ENCODE data around the gene EFCAB13. TPM values are rescaled to one million over a fixed set of nuclear protein-coding genes. Genes with fewer than 3 reads are reported as not detected.

EFCAB13 gene
- total RNA-seq, 1 experiment from 2014 or later, result 1.6 TPM

DNA sequence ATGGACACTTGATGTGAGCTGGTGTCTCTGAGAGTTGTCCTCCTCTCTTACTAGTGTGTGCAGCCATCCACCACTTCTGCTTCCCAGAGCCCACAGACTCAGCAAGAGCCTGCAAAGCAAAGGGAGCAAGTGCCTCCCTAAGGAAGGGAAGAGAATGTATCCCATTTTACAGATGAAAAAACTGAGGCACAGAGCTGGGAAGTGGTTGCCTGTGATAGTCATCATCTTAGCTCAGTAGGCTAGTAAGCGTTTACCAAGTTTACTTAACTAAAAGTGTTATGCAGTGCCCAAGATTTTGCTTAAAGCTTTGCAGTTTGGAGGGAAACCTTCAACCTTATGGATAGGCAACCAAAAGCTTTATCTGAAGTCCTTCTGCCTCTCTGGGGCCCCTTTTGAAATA is 23.0 kb upstream of the EFCAB13 start:
- Histone ChIP-seq H2AFZ (ENCODE audit: low read length) (no peak overlapping the region), H3K9me3 (ENCODE audit: control insufficient read depth, low read depth, low read length) (no peaks in the 10 kb centered on the region), H4K8ac (replicated peaks; ENCODE audit: insufficient read length, low read depth, low read length) (no peak overlapping the region), H2BK5ac (ENCODE audit: insufficient read length, low read length) (no peak overlapping the region), H2BK15ac (ENCODE audit: low read depth, low read length) (no peak overlapping the region), H3K23me2 (ENCODE audit: insufficient read length, low read depth, low read length, poor library complexity, severe bottlenecking) (no peaks in the 10 kb centered on the region), H3K9ac (ENCODE audit: extremely low read depth, insufficient read length, low read length) (no peak overlapping the region), H2BK120ac (ENCODE audit: low read depth, low read length, poor library complexity, severe bottlenecking) (no peak overlapping the region), H3K27ac (ENCODE audit: insufficient read length, low read depth, low read length) (no peak overlapping the region), H2AK5ac (ENCODE audit: insufficient read length, low read length) (no peak overlapping the region), H3K27me3 (ENCODE audit: insufficient read depth, low read length) (no peaks in the 10 kb centered on the region), H3K4me1 (ENCODE audit: insufficient read depth, low read length) (no peaks in the 10 kb centered on the region), H3K18ac (ENCODE audit: insufficient read length, low read depth, low read length) (no peak overlapping the region), H4K20me1 (ENCODE audit: control insufficient read depth, insufficient read depth, insufficient read length) (no peaks in the 10 kb centered on the region), H3K23ac (ENCODE audit: insufficient read length, low read depth, low read length) (no peak overlapping the region), H3K4ac (ENCODE audit: low read depth, low read length) (no peak overlapping the region), H4K91ac (ENCODE audit: insufficient read length, low read depth, low read length) (no peak overlapping the region), H3K14ac (ENCODE audit: insufficient read depth, low read length) (no peak overlapping the region), H4K5ac (ENCODE audit: insufficient read length, low read depth, low read length) (no peak overlapping the region), H3T11ph (ENCODE audit: low read length) (no peak overlapping the region), H3K4me2 (ENCODE audit: insufficient read depth, insufficient read length, low read length) (no peak overlapping the region), H2BK20ac (ENCODE audit: low read depth, low read length, poor library complexity, severe bottlenecking) (no peak overlapping the region), H3K79me1 (ENCODE audit: insufficient read depth, low read depth, low read length, poor library complexity, severe bottlenecking) (no peaks in the 10 kb centered on the region), H3K79me2 (ENCODE audit: insufficient read depth, low read length) (no peaks in the 10 kb centered on the region), H2BK12ac (ENCODE audit: insufficient read length, low read depth, low read length) (no peak overlapping the region), H3K56ac (ENCODE audit: insufficient read length, low read depth, low read length) (no peak overlapping the region)
- Mint-ChIP-seq H3K27me3 (ENCODE audit: low read depth) (peaks cover 10% of the 10 kb centered on the region), H3K4me3 (no peak overlapping the region), H3K4me1 (peaks cover 6 to 9% of the 10 kb centered on the region in 2 experiments; a peak in 3 of 4 replicates), H3K27ac (no peak overlapping the region), H3K36me3 (ENCODE audit: insufficient read depth in 1 of 3, low read depth in 3 of 3) (no peaks in the 10 kb centered on the region), H3K9me3 (no peaks in the 10 kb centered on the region)
- WGBS (ENCODE audit: extremely low coverage, insufficient read length, low lambda C conversion rate), result no CpG with 5 or more reads among the region's 1 CpG
- no peak for DNase-seq
- TF ChIP-seq, protein P1, sequence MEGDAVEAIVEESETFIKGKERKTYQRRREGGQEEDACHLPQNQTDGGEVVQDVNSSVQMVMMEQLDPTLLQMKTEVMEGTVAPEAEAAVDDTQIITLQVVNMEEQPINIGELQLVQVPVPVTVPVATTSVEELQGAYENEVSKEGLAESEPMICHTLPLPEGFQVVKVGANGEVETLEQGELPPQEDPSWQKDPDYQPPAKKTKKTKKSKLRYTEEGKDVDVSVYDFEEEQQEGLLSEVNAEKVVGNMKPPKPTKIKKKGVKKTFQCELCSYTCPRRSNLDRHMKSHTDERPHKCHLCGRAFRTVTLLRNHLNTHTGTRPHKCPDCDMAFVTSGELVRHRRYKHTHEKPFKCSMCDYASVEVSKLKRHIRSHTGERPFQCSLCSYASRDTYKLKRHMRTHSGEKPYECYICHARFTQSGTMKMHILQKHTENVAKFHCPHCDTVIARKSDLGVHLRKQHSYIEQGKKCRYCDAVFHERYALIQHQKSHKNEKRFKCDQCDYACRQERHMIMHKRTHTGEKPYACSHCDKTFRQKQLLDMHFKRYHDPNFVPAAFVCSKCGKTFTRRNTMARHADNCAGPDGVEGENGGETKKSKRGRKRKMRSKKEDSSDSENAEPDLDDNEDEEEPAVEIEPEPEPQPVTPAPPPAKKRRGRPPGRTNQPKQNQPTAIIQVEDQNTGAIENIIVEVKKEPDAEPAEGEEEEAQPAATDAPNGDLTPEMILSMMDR (conservative IDR thresholded peaks at IDR 0.05), result no peak

All from H9 (cell line).